ENCODE measurements around the gene TAB2. TPM values are rescaled to one million over a fixed set of nuclear protein-coding genes. Genes with fewer than 3 reads are reported as not detected.

TAB2 gene
- total RNA-seq = 10 to 100 TPM; 24.1 to 93.6 (median 51.7) TPM

DNA sequence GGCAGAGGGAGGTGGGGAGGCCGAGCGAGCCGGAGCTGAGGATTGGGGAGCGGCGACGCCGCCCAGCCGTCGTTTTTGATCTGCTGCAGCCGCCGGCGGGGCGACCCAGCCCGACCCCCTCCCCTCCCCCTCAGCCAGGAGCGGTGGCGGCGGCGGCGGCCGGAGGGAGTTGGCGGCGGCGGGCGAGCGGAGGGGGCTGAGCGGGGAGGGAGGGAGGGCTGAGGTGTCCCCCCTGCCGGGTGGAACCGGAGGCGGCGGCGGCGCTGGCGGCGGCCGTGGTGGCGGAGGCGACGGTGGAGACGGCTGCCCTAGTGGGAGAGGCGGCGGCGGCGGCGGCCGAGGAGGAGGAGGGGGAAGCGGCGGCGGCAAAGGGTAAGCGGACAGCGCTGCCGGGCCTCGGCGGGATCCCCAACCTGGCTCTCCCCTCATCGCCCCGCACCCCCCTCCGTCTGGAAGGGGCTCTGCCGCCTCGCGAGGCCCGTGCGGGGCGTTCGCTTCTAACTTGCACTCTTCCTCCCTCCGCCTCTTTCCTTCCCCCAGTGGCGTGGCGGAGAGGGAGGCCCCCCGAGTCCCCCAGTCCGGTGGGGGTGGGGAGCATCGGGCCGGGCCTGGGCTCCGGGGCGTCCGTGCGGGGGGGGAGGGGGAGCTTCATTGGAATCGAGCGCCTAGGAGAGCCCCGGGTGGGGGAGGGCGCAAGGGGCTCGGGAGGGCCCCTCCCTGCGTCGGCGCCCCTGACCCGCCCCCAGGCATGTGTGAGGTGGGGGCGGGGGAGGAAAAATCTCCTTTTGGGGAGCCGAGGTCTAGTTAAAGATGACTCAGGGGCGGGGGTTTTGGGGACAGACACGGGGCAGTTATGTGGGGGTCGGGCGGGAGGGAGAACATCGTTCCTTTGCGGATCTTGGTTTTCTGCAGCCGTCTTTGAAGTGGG lies at the start of gene TAB2:
Gene TAB2, plus strand, starts transcription at position 69 of the 928 bp plus-strand sequence. CDS start 52,286 bp downstream, outside the sequence.
- Histone ChIP-seq H3K27me3 (no peaks in the 10 kb centered on the region), H3K4me1 (no peaks in the 10 kb centered on the region), H3K9me3 (no peaks in the 10 kb centered on the region), H3K27ac (peak within 1 kb of the TSS; percentile 96 to 99), H3K36me3 (no peaks in the 10 kb centered on the region), H3K4me3 (peak within 1 kb of the TSS; percentile 78 to 97)
- intact Hi-C loops (cut with DNase I; ENCODE audit: low total_unique reads) = no loop called here
- peak; percentile 46 to 51 for DNase-seq
- TF ChIP-seq POLR2A (IDR thresholded peaks at IDR 0.05) = no peak
- TF ChIP-seq, protein P1, sequence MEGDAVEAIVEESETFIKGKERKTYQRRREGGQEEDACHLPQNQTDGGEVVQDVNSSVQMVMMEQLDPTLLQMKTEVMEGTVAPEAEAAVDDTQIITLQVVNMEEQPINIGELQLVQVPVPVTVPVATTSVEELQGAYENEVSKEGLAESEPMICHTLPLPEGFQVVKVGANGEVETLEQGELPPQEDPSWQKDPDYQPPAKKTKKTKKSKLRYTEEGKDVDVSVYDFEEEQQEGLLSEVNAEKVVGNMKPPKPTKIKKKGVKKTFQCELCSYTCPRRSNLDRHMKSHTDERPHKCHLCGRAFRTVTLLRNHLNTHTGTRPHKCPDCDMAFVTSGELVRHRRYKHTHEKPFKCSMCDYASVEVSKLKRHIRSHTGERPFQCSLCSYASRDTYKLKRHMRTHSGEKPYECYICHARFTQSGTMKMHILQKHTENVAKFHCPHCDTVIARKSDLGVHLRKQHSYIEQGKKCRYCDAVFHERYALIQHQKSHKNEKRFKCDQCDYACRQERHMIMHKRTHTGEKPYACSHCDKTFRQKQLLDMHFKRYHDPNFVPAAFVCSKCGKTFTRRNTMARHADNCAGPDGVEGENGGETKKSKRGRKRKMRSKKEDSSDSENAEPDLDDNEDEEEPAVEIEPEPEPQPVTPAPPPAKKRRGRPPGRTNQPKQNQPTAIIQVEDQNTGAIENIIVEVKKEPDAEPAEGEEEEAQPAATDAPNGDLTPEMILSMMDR (IDR thresholded peaks at IDR 0.05) = no peak

- TF ChIP-seq, protein P1 (IDR thresholded peaks at IDR 0.05) = no peak
Measured at GRCh38 chr6:149268146-149268545, 49.4 kb upstream of the TAB2 start.

DNA sequence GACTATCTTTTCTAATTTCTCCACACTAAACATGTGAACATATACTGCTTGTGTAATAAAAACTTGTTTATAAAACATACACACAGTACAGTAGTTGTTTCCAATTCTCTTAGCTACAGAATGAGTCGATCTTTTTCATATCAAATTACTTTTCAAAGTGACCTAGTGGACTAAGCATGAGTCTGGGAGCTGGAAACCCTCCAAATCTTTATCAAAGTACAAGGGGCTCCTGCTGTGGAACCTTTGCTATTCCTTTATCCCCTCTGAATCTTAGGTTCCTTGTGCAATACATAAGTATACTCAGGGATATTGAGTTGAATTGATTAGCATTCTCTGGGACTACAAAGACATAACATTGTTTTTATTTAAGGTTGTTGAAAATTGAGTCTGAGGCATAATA lies 48.7 kb upstream of the TAB2 start:
- Histone ChIP-seq H3K27me3 (no peaks in the 10 kb centered on the region), H3K4me1 (no peaks in the 10 kb centered on the region), H3K9me3 (no peaks in the 10 kb centered on the region), H3K27ac (no peak overlapping the region), H3K4me3 (no peak overlapping the region), H3K36me3 (no peaks in the 10 kb centered on the region)
- intact Hi-C loops (cut with DNase I; ENCODE audit: low total_unique reads) = no loop called here
- TF ChIP-seq POLR2A (IDR thresholded peaks at IDR 0.05) = no peak
- TF ChIP-seq, protein P1 (IDR thresholded peaks at IDR 0.05) = no peak
- DNase-seq = no peak

More at GRCh38 chr6:149268146-149268545, 49.4 kb upstream of the TAB2 start:
- H3K36me3 ChIP-seq = no peaks in the 10 kb centered on the region
- no peaks in the 10 kb centered on the region for H3K4me1 ChIP-seq
- intact Hi-C loops (cut with DNase I; ENCODE audit: low total_unique reads) = no loop called here
- DNase-seq = no peak
- no peaks in the 10 kb centered on the region for H3K27me3 ChIP-seq
- H3K9me3 ChIP-seq = no peaks in the 10 kb centered on the region
- no peak overlapping the region for H3K4me3 ChIP-seq
- H3K27ac ChIP-seq = no peak overlapping the region

- DNase-seq = no peak
- Histone ChIP-seq H3K4me1 (no peaks in the 10 kb centered on the region), H3K27ac (no peak overlapping the region), H3K36me3 (no peaks in the 10 kb centered on the region), H3K27me3 (no peaks in the 10 kb centered on the region), H3K9me3 (no peaks in the 10 kb centered on the region), H3K4me3 (no peak overlapping the region)
- TF ChIP-seq, protein P1 (IDR thresholded peaks at IDR 0.05) = no peak
- TF ChIP-seq POLR2A (IDR thresholded peaks at IDR 0.05) = no peak
- intact Hi-C loops (cut with DNase I; ENCODE audit: low total_unique reads) = no loop called here
Measured at GRCh38 chr6:149270616-149271015, 46.9 kb upstream of the TAB2 start.

Measured in uterus (tissue), 4 donors.